GM10248 (cell line): ENCODE measurements around the gene VIPR2.

Source experiments
- CTCF ChIA-PET: fragments of 300-600 bp; sonication (Branson Sonifier 250); formaldehyde crosslinking; extraction: SDS; loops from one replicate; lab custom pipeline; 2021; ENCODE audit warnings: antibody characterized with exemption; lab: Yijun Ruan, JAX
- POLR2A ChIA-PET: fragments of 350-650 bp; sonication (Branson Sonifier 250); formaldehyde crosslinking; extraction: SDS; loops from one replicate; lab custom pipeline; 2020; ENCODE audit warnings: antibody characterized with exemption; lab: Yijun Ruan, JAX
- DNase-seq: peaks from one replicate; pipeline ENCODE4 v3.0.0; 2012; ENCODE audit errors: extremely low spot score
- TF ChIP-seq, protein P1 (sequence below): IDR thresholded peaks from 2 replicates; pipeline ENCODE4 v1.5.1; 2012; ENCODE audit warnings: mild to moderate bottlenecking, low read depth; ENCODE audit errors: extremely low read depth, missing control alignments, control extremely low read depth

VIPR2 gene

DNA sequence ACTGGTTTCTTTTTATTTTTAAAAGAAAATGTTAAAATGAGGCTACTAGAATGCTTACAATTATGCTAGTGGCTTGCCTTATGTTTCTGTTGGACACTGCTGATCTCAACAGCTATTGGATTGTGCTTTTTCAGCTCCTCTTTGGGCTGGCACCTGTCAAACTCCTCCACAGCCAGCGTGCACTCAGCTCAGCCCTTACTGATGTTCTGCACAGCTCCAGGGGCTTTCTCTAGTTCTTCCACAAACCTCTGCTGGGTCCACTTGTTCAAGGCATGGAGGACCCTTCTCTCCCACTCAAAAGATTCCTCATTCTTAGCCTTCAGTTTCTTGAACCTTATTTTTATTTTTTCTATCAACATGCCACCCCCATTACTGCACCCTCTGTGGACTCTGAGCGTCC is 96.0 kb downstream of the VIPR2 start:
- ChIA-PET POLR2A (no interaction called here), CTCF (interaction anchor here (0.7 to 1.2 kb wide), 4 partner anchors 8 to 72 kb away, joined by 3 to 5 read pairs (median 3); no protein-coding TSS in a partner anchor)
- TF ChIP-seq, protein P1, sequence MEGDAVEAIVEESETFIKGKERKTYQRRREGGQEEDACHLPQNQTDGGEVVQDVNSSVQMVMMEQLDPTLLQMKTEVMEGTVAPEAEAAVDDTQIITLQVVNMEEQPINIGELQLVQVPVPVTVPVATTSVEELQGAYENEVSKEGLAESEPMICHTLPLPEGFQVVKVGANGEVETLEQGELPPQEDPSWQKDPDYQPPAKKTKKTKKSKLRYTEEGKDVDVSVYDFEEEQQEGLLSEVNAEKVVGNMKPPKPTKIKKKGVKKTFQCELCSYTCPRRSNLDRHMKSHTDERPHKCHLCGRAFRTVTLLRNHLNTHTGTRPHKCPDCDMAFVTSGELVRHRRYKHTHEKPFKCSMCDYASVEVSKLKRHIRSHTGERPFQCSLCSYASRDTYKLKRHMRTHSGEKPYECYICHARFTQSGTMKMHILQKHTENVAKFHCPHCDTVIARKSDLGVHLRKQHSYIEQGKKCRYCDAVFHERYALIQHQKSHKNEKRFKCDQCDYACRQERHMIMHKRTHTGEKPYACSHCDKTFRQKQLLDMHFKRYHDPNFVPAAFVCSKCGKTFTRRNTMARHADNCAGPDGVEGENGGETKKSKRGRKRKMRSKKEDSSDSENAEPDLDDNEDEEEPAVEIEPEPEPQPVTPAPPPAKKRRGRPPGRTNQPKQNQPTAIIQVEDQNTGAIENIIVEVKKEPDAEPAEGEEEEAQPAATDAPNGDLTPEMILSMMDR = no peak

DNA sequence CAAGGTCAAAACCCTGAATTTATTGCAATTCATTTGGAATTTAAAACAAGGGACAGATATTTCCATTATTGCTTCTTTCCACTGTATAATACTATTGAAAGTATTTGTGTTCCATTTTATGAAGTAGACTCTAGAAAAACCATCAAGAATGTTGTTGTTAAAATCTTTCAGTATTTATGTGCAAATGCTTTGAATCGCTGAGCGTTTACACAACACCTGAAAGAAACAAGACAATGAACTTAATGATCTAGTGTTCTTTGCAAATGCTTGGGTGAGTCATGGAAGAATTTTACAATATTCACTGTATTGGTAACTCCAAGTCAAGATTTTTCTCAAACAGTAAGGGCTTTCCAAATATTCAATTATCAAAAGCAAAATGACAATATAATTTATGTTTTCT is 97.1 kb downstream of the VIPR2 start:
- TF ChIP-seq, protein P1 = no peak
- POLR2A ChIA-PET = no interaction called here
- DNase-seq = no peak
- CTCF ChIA-PET = interaction anchor here (1.2 to 1.3 kb wide), 2 partner anchors 16 to 71 kb away, joined by 3 to 5 read pairs; no protein-coding TSS in a partner anchor

More for the DNA sequence above, 96.0 kb downstream of the VIPR2 start:
- DNase-seq = no peak

DNA sequence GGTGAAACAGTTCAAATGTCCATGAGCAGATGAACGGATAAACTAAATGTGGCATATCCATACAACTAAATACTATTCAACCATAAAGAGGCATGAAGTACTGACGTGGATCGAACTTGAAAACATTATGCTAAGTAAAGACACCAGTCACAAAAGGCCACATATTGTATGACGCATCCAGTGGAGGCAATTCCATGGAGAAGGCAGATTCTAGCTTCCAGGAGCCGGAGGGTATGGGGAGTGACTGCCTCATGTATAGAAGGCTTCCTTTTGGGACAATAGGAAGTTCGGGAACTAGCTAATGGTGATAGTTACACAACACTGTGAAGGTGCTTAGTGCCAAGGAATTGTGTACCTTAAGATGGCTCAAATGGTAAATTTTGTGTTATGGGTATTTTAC is 98.4 kb downstream of the VIPR2 start:
- TF ChIP-seq, protein P1 = no peak
- DNase-seq = no peak
- POLR2A ChIA-PET = no interaction called here
- CTCF ChIA-PET = no interaction called here

DNA sequence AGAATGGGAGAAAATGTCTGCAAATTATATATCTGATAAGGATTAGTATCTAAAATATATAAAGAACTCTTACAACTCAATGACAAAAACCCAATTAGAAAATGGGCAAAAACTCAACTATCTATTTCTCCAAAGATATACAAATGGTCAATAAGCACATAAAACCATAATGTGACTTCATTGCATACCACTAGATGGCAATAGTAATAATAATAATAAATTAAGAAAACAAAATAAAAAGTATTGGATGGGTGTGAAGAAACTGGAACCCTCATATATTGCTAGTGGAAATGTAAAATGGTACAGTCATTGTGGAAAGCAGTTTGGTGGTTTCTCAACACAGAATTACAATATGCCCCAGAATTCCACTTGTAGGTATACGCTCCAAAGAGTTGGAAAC is 98.8 kb downstream of the VIPR2 start:
- CTCF ChIA-PET = no interaction called here
- TF ChIP-seq, protein P1 = no peak
- DNase-seq = no peak
- POLR2A ChIA-PET = no interaction called here

GRCh38 chr7:159042581-159043101 is 102.0 kb downstream of the VIPR2 start:
- no peak for DNase-seq
- CTCF ChIA-PET = interaction anchor here (1.7 kb wide), 1 partner anchor 15 kb away, joined by 4 read pairs; no protein-coding TSS in a partner anchor
- POLR2A ChIA-PET = interaction anchor here (0.6 kb wide), 1 partner anchor 170 kb away, joined by 5 read pairs; no protein-coding TSS in a partner anchor
- TF ChIP-seq, protein P1 = no peak

- DNase-seq = no peak
- ChIA-PET POLR2A (no interaction called here), CTCF (no interaction called here)
- TF ChIP-seq, protein P1 = no peak
These were observed 102.6 kb downstream of the VIPR2 start for GRCh38 chr7:159042103-159042502.
